ENCODE data around the gene PSMA5.
A peak's percentile ranks its signal among the peaks of the same experiment; 100 is the strongest.
"Not testable (repeated sequence)": the region's sequence is repeated elsewhere in the genome, so short reads cannot be mapped to it uniquely, and the experiment has no call there.

PSMA5 gene

GRCh38 chr1:109433322-109433721 is 7.1 kb upstream of the PSMA5 start:
- DNase-seq (ENCODE audit: low read depth in 2 of 2): no peak

GRCh38 chr1:109432336-109432735 is 6.1 kb upstream of the PSMA5 start:
- DNase-seq (ENCODE audit: low read depth in 2 of 2): no peak

- no peak for DNase-seq (ENCODE audit: low read depth in 2 of 2)
Observed at GRCh38 chr1:109427171-109427467, 871 bp upstream of the PSMA5 start.

GRCh38 chr1:109425391-109426280 is 612 bp downstream of the PSMA5 start:
- DNase-seq (ENCODE audit: low read depth in 2 of 2): peak; percentile 51 to 63

- DNase-seq (ENCODE audit: low read depth in 2 of 2): no peak
Observed at GRCh38 chr1:109423498-109423897, 2.8 kb downstream of the PSMA5 start.

- no peak for DNase-seq (ENCODE audit: low read depth in 2 of 2)
Observed at GRCh38 chr1:109412551-109412950, 13.7 kb downstream of the PSMA5 start.

- DNase-seq (ENCODE audit: low read depth in 2 of 2): no peak
Observed at GRCh38 chr1:109404838-109405237, 21.4 kb downstream of the PSMA5 start.

GRCh38 chr1:109402025-109402424 is 24.2 kb downstream of the PSMA5 start:
- no peak for DNase-seq (ENCODE audit: low read depth in 2 of 2)

GRCh38 chr1:109400035-109400655 is 26.1 kb downstream of the PSMA5 start:
- no peak for DNase-seq (ENCODE audit: low read depth in 2 of 2)

- no peak for DNase-seq (ENCODE audit: low read depth in 2 of 2)
Observed at GRCh38 chr1:109399326-109399957, 26.8 kb downstream of the PSMA5 start.

- DNase-seq (ENCODE audit: low read depth in 2 of 2): no peak
Observed at GRCh38 chr1:109398343-109399225, 27.7 kb downstream of the PSMA5 start.

GRCh38 chr1:109397581-109398342 is 28.5 kb downstream of the PSMA5 start, which contains the start of gene SORT1:
Gene SORT1 (minus strand): TSS chr1:109397918. CDS start chr1:109397892, 26 bp downstream.
- peak in 1 of 2 donors; percentile 35 for DNase-seq (ENCODE audit: low read depth in 2 of 2)

GRCh38 chr1:109396871-109397580 is 29.2 kb downstream of the PSMA5 start:
- no peak for DNase-seq (ENCODE audit: low read depth in 2 of 2)

- DNase-seq (ENCODE audit: low read depth in 2 of 2): no peak
Observed at GRCh38 chr1:109396513-109396839, 29.8 kb downstream of the PSMA5 start.

GRCh38 chr1:109395602-109396512 is 30.4 kb downstream of the PSMA5 start:
- no peak for DNase-seq (ENCODE audit: low read depth in 2 of 2)

- DNase-seq (ENCODE audit: low read depth in 2 of 2): not testable (repeated sequence)
Observed at GRCh38 chr1:109395282-109395599, 31.0 kb downstream of the PSMA5 start.

- DNase-seq (ENCODE audit: low read depth in 2 of 2): no peak
Observed at GRCh38 chr1:109394591-109395281, 31.5 kb downstream of the PSMA5 start.

- no peak for DNase-seq (ENCODE audit: low read depth in 2 of 2)
Observed at GRCh38 chr1:109393617-109394233, 32.5 kb downstream of the PSMA5 start.

Measured in stimulated activated CD4-positive, alpha-beta T cell treated with anti-CD3 and anti-CD28 coated beads, Interleukin-15, amount 100 ng/mL, for 48 hours (primary cell).